HepG2 (cell line): ENCODE results near the gene RABGGTA. TPM values are rescaled to one million over a fixed set of nuclear protein-coding genes. Genes with fewer than 3 reads are reported as not detected.

ENCODE experiments used
- CENPX ChIP-seq: sonication (generic); formaldehyde crosslinking; IDR thresholded peaks from 2 replicates; pipeline ENCODE4 v1.9.0; 2021; ENCODE audit warnings: mild to moderate bottlenecking, missing genetic modification reagents, moderate library complexity
- EED ChIP-seq: sonication (generic); formaldehyde crosslinking; IDR thresholded peaks from 2 replicates; pipeline ENCODE4 v1.5.0; 2020; ENCODE audit warnings: mild to moderate bottlenecking, missing genetic modification reagents
- ESRRA ChIP-seq: sonication (generic); formaldehyde crosslinking; IDR thresholded peaks from 2 replicates; pipeline ENCODE4 v1.5.1; 2020; ENCODE audit warnings: mild to moderate bottlenecking, low read depth, missing genetic modification reagents
- ETV6 ChIP-seq: sonication (generic); formaldehyde crosslinking; conservative IDR thresholded peaks from 2 replicates; pipeline ENCODE4 v1.4.0; 2020; ENCODE audit warnings: missing genetic modification reagents
- FOXP4 ChIP-seq: sonication (generic); formaldehyde crosslinking; IDR thresholded peaks from 2 replicates; pipeline ENCODE4 v1.4.0; 2020; ENCODE audit warnings: missing genetic modification reagents
- HCFC1 ChIP-seq: fragments of 150-350 bp; IDR thresholded peaks from 2 replicates; pipeline ENCODE4 v1.6.1; 2014; ENCODE audit warnings: low read depth, low read length
- HMGA1 ChIP-seq: sonication (generic); formaldehyde crosslinking; conservative IDR thresholded peaks from 2 replicates; pipeline ENCODE4 v1.4.0; 2020; ENCODE audit warnings: missing genetic modification reagents
- HOXA5 ChIP-seq: sonication (generic); formaldehyde crosslinking; IDR thresholded peaks from 2 replicates; pipeline ENCODE4 v1.4.0; 2020; ENCODE audit warnings: missing genetic modification reagents
- MAZ ChIP-seq, 2 experiments: sonication (generic) in 1 of 2; formaldehyde crosslinking in 1 of 2; IDR thresholded peaks; 2 replicates each; pipeline versions ENCODE4 v1.5.0 to v1.6.1; 2012 to 2020; ENCODE audit warnings: low read depth in 2 of 2, mild to moderate bottlenecking in 2 of 2, borderline replicate concordance in 1 of 2, improper control_type of control experiment in 1 of 2, low read length in 1 of 2, missing genetic modification reagents in 1 of 2, moderate library complexity in 1 of 2
- MEIS1 ChIP-seq: sonication (generic); formaldehyde crosslinking; IDR thresholded peaks from 2 replicates; pipeline ENCODE4 v1.9.0; 2021; ENCODE audit warnings: mild to moderate bottlenecking, missing genetic modification reagents, moderate library complexity, borderline replicate concordance
- NCOA5 ChIP-seq: sonication (generic); formaldehyde crosslinking; IDR thresholded peaks from 2 replicates; pipeline ENCODE4 v1.4.0; 2020; ENCODE audit warnings: missing genetic modification reagents
- NONO ChIP-seq, 2 experiments: fragments of 450-650 bp in 1 of 2; sonication (generic) in 1 of 2; formaldehyde crosslinking in 1 of 2; IDR thresholded peaks in 1 of 2; conservative IDR thresholded peaks in 1 of 2; 2 replicates each; pipeline versions ENCODE4 v1.6.1 to v1.8.0; 2017 to 2022; ENCODE audit warnings: mild to moderate bottlenecking in 1 of 2, missing genetic modification reagents in 1 of 2, moderate library complexity in 1 of 2
- PHF20 ChIP-seq: sonication (generic); formaldehyde crosslinking; IDR thresholded peaks from 2 replicates; pipeline ENCODE4 v1.5.0; 2020; ENCODE audit warnings: mild to moderate bottlenecking, missing genetic modification reagents
- REPIN1 ChIP-seq: sonication (generic); formaldehyde crosslinking; IDR thresholded peaks from 2 replicates; pipeline ENCODE4 v1.8.0; 2022; ENCODE audit warnings: missing genetic modification reagents, low read depth, mild to moderate bottlenecking, borderline replicate concordance
- RNF2 ChIP-seq: fragments of 450-650 bp; conservative IDR thresholded peaks from 2 replicates; pipeline ENCODE4 v1.6.1; 2016; ENCODE audit warnings: low read depth
- TRIM24 ChIP-seq: sonication (generic); formaldehyde crosslinking; IDR thresholded peaks from 2 replicates; pipeline ENCODE4 v1.8.0; 2022; ENCODE audit warnings: mild to moderate bottlenecking, missing genetic modification reagents
- ZFY ChIP-seq: sonication (generic); formaldehyde crosslinking; IDR thresholded peaks from 2 replicates; pipeline ENCODE4 v1.4.0; 2020; ENCODE audit warnings: missing genetic modification reagents
- ZNF12 ChIP-seq: sonication (generic); formaldehyde crosslinking; IDR thresholded peaks from 2 replicates; pipeline ENCODE4 v1.5.0; 2020; ENCODE audit warnings: missing genetic modification reagents
- ZNF205 ChIP-seq: IDR thresholded peaks from 2 replicates; pipeline ENCODE4 v1.6.1; 2018; ENCODE audit warnings: missing biosample characterization, missing genetic modification reagents
- ZNF546 ChIP-seq: sonication (generic); formaldehyde crosslinking; conservative IDR thresholded peaks from 2 replicates; pipeline ENCODE4 v1.8.1; 2023; ENCODE audit warnings: mild to moderate bottlenecking, missing genetic modification reagents
- ZNF652 ChIP-seq: IDR thresholded peaks from 2 replicates; pipeline ENCODE4 v1.6.1; 2016; ENCODE audit warnings: low read depth, borderline replicate concordance
- ZNF670 ChIP-seq: sonication (generic); formaldehyde crosslinking; IDR thresholded peaks from 2 replicates; pipeline ENCODE4 v1.8.0; 2022; ENCODE audit warnings: mild to moderate bottlenecking, missing genetic modification reagents, borderline replicate concordance
- ZNF777 ChIP-seq: sonication (generic); formaldehyde crosslinking; IDR thresholded peaks from 2 replicates; pipeline ENCODE4 v1.4.0; 2020; ENCODE audit warnings: missing genetic modification reagents
- ZSCAN9 ChIP-seq: IDR thresholded peaks from 2 replicates; pipeline ENCODE4 v1.6.1; 2016; ENCODE audit warnings: borderline replicate concordance
- polyA plus RNA-seq, 8 experiments: library from polyadenylated mRNA; depleted of rRNA in 3 of 8; stranded (reverse) in 7 of 8; unstranded in 1 of 8; fragments of >200 nt; fragmentation: Illumina TruSeq in 4 of 8; extraction: Trizol in 4 of 8; gene quantifications; 2 replicates each; pipeline versions ENCODE4 v1.2.1 to v1.2.3, GENCODE V29; 2011 to 2016; ENCODE audit warnings: low read depth in 4 of 8, missing spikeins in 1 of 8, mixed read lengths in 1 of 8; ENCODE audit not compliant: insufficient read depth in 1 of 8
- total RNA-seq, 5 experiments: library from RNA; depleted of rRNA; stranded (reverse); fragments of >200 nt; fragmentation: Illumina TruSeq; extraction: Trizol; gene quantifications; 2 replicates each; pipeline ENCODE4 v1.2.3, GENCODE V29; 2016; ENCODE audit warnings: low read depth in 1 of 5
- TF ChIP-seq, protein P1 (sequence below): sonication (generic); formaldehyde crosslinking; IDR thresholded peaks from 2 replicates; pipeline ENCODE4 v1.4.0; 2020; ENCODE audit warnings: missing genetic modification reagents
- TF ChIP-seq, protein P2 (sequence below): sonication (generic); formaldehyde crosslinking; IDR thresholded peaks from 2 replicates; pipeline ENCODE4 v1.5.1; 2020; ENCODE audit warnings: mild to moderate bottlenecking, moderate library complexity, missing genetic modification reagents

RABGGTA gene
- total and polyA plus RNA-seq, 2 of the 13 experiments (the other 11 are each of a cell fraction or from before 2014, with no cell fraction given) = 57.9 to 90.8 TPM

DNA sequence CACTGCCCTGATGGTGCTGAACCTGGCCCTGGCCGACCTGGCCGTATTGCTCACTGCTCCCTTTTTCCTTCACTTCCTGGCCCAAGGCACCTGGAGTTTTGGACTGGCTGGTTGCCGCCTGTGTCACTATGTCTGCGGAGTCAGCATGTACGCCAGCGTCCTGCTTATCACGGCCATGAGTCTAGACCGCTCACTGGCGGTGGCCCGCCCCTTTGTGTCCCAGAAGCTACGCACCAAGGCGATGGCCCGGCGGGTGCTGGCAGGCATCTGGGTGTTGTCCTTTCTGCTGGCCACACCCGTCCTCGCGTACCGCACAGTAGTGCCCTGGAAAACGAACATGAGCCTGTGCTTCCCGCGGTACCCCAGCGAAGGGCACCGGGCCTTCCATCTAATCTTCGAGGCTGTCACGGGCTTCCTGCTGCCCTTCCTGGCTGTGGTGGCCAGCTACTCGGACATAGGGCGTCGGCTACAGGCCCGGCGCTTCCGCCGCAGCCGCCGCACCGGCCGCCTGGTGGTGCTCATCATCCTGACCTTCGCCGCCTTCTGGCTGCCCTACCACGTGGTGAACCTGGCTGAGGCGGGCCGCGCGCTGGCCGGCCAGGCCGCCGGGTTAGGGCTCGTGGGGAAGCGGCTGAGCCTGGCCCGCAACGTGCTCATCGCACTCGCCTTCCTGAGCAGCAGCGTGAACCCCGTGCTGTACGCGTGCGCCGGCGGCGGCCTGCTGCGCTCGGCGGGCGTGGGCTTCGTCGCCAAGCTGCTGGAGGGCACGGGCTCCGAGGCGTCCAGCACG is 44.6 kb upstream of the RABGGTA start (continued):
- TF ChIP-seq EED (CRISPR knock-in tag) (peak; percentile 96), MEIS1 (CRISPR knock-in tag) (no peak; the same call in 1 of the 2 replicates), ZNF546 (CRISPR knock-in tag) (peak; percentile 100), ZNF12 (CRISPR knock-in tag) (peak; percentile 79; the same call in 1 of the 2 replicates), FOXP4 (CRISPR knock-in tag) (peak; percentile 78), TRIM24 (CRISPR knock-in tag) (no peak), HOXA5 (CRISPR knock-in tag) (peak; percentile 98), ZNF777 (CRISPR knock-in tag) (peak; percentile 87), ZNF205 (CRISPR knock-in tag) (peak; percentile 91), ETV6 (CRISPR knock-in tag) (peak; percentile 97; the same call in 1 of the 2 replicates), HMGA1 (CRISPR knock-in tag) (no peak), PHF20 (peak; percentile 67), ZSCAN9 (peak; percentile 96), ZNF652 (CRISPR knock-in tag) (no peak), ZFY (peak; percentile 98), MAZ (IDR thresholded peaks at IDR 0.05; ENCODE audit: borderline replicate concordance, low read depth, low read length) (no peak), MAZ (CRISPR knock-in tag; IDR thresholded peaks at IDR 0.05; ENCODE audit: low read depth) (peak; percentile 66), REPIN1 (CRISPR knock-in tag) (peak; percentile 99), NONO (IDR thresholded peaks at IDR 0.05) (no peak), NONO (CRISPR knock-in tag; conservative IDR thresholded peaks at IDR 0.05) (no peak), HCFC1 (0 out of 2 replicates have a peak, but pooled peaks have one; percentile 10), ZNF670 (CRISPR knock-in tag) (no peak), ESRRA (CRISPR knock-in tag) (peak; percentile 91), RNF2 (peak; percentile 96), CENPX (CRISPR knock-in tag) (no peak), NCOA5 (CRISPR knock-in tag) (0 out of 2 replicates have a peak, but pooled peaks have one; percentile 63)
- TF ChIP-seq, protein P1, sequence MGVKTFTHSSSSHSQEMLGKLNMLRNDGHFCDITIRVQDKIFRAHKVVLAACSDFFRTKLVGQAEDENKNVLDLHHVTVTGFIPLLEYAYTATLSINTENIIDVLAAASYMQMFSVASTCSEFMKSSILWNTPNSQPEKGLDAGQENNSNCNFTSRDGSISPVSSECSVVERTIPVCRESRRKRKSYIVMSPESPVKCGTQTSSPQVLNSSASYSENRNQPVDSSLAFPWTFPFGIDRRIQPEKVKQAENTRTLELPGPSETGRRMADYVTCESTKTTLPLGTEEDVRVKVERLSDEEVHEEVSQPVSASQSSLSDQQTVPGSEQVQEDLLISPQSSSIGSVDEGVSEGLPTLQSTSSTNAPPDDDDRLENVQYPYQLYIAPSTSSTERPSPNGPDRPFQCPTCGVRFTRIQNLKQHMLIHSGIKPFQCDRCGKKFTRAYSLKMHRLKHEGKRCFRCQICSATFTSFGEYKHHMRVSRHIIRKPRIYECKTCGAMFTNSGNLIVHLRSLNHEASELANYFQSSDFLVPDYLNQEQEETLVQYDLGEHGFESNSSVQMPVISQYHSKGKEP = peak; percentile 94
- TF ChIP-seq, protein P2, sequence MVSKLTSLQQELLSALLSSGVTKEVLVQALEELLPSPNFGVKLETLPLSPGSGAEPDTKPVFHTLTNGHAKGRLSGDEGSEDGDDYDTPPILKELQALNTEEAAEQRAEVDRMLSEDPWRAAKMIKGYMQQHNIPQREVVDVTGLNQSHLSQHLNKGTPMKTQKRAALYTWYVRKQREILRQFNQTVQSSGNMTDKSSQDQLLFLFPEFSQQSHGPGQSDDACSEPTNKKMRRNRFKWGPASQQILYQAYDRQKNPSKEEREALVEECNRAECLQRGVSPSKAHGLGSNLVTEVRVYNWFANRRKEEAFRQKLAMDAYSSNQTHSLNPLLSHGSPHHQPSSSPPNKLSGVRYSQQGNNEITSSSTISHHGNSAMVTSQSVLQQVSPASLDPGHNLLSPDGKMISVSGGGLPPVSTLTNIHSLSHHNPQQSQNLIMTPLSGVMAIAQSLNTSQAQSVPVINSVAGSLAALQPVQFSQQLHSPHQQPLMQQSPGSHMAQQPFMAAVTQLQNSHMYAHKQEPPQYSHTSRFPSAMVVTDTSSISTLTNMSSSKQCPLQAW (CRISPR knock-in tag) = peak; percentile 77
